GM18526 (cell line): Measurements from ENCODE around the gene ADAM10.

Experiments
- POLR2A ChIP-seq: IDR thresholded peaks from 3 replicates; pipeline ENCODE4 v1.6.1; 2011; ENCODE audit not compliant: insufficient read length; ENCODE audit errors: extremely low read depth

Gene ADAM10

GRCh38 chr15:58671186-58671585, 78.3 kb downstream of the ADAM10 start:
- no peak for TF ChIP-seq POLR2A

- TF ChIP-seq POLR2A: no peak
Measured at GRCh38 chr15:58669108-58669507, 80.4 kb downstream of the ADAM10 start.

- TF ChIP-seq POLR2A: no peak
Measured at GRCh38 chr15:58666957-58667356, 82.5 kb downstream of the ADAM10 start.

- no peak for TF ChIP-seq POLR2A
Measured at GRCh38 chr15:58665672-58666071, 83.8 kb downstream of the ADAM10 start.

GRCh38 chr15:58650102-58650501, 99.4 kb downstream of the ADAM10 start:
- no peak for TF ChIP-seq POLR2A

GRCh38 chr15:58649175-58649574, 100.3 kb downstream of the ADAM10 start:
- TF ChIP-seq POLR2A: no peak

GRCh38 chr15:58643996-58644395, 105.5 kb downstream of the ADAM10 start:
- no peak for TF ChIP-seq POLR2A

- no peak for TF ChIP-seq POLR2A
Measured at GRCh38 chr15:58641660-58642059, 107.8 kb downstream of the ADAM10 start.

GRCh38 chr15:58639992-58640391, 109.5 kb downstream of the ADAM10 start:
- no peak for TF ChIP-seq POLR2A

GRCh38 chr15:58639002-58639756, 110.3 kb downstream of the ADAM10 start:
- TF ChIP-seq POLR2A: no peak

GRCh38 chr15:58632789-58633188, 116.7 kb downstream of the ADAM10 start:
- no peak for TF ChIP-seq POLR2A

GRCh38 chr15:58631319-58631718, 118.2 kb downstream of the ADAM10 start:
- TF ChIP-seq POLR2A: no peak

- TF ChIP-seq POLR2A: no peak
Measured at GRCh38 chr15:58629625-58630024, 119.9 kb downstream of the ADAM10 start.

- no peak for TF ChIP-seq POLR2A
Measured at GRCh38 chr15:58628206-58628947, 121.1 kb downstream of the ADAM10 start.

GRCh38 chr15:58627701-58628100, 121.8 kb downstream of the ADAM10 start:
- no peak for TF ChIP-seq POLR2A

GRCh38 chr15:58627046-58627445, 122.5 kb downstream of the ADAM10 start:
- no peak for TF ChIP-seq POLR2A

GRCh38 chr15:58626378-58626777, 123.1 kb downstream of the ADAM10 start:
- no peak for TF ChIP-seq POLR2A

- TF ChIP-seq POLR2A: no peak
Measured at GRCh38 chr15:58622877-58623276, 126.6 kb downstream of the ADAM10 start.
